Astrocyte (in vitro differentiated cells and primary cell): ENCODE data around the gene C11orf87. TPM values are rescaled to one million over a fixed set of nuclear protein-coding genes. Genes with fewer than 3 reads are reported as not detected.

Source experiments
- DNase-seq: peaks from one replicate; pipeline ENCODE4 v3.0.0-alpha.2; 2010; ENCODE audit warnings: low read depth
- FAIRE-seq: peaks from 2 replicates; lab custom pipeline; 2011; peaks lifted over from hg19 to GRCh38; lab: Jason Lieb, UNC
- H2AFZ ChIP-seq: 2 replicates; pipeline ENCODE4 v1.6.0; 2012; ENCODE audit warnings: low read depth, low read length, inconsistent platforms
- H3K27ac ChIP-seq: 2 replicates; pipeline ENCODE4 v1.5.1; 2011; ENCODE audit warnings: low read depth, low read length, inconsistent platforms
- H3K27me3 ChIP-seq: 2 replicates; pipeline ENCODE4 v1.6.0; 2011; ENCODE audit warnings: low read length, inconsistent platforms; ENCODE audit not compliant: insufficient read depth
- H3K36me3 ChIP-seq: 2 replicates; pipeline ENCODE4 v1.5.1; 2011; ENCODE audit warnings: low read length, inconsistent platforms; ENCODE audit not compliant: insufficient read depth
- H3K4me1 ChIP-seq: 2 replicates; pipeline ENCODE4 v1.5.1; 2011; ENCODE audit warnings: low read length, inconsistent platforms; ENCODE audit not compliant: insufficient read depth
- H3K4me2 ChIP-seq: 2 replicates; pipeline ENCODE4 v1.6.0; 2012; ENCODE audit warnings: low read length, inconsistent platforms
- H3K4me3 ChIP-seq: 2 replicates; pipeline ENCODE4 v1.5.1; 2011; ENCODE audit warnings: low read depth, mild to moderate bottlenecking, low read length, inconsistent platforms; ENCODE audit not compliant: insufficient read depth
- H3K79me2 ChIP-seq: 2 replicates; pipeline ENCODE4 v1.6.0; 2012; ENCODE audit warnings: mild to moderate bottlenecking, low read length, inconsistent platforms; ENCODE audit not compliant: insufficient read depth
- H3K9ac ChIP-seq: 2 replicates; pipeline ENCODE4 v1.6.0; 2012; ENCODE audit warnings: mild to moderate bottlenecking, low read length, inconsistent platforms
- H3K9me3 ChIP-seq: 2 replicates; pipeline ENCODE4 v1.5.1; 2012; ENCODE audit warnings: low read depth, mild to moderate bottlenecking, low read length, inconsistent platforms; ENCODE audit not compliant: insufficient read depth
- H4K20me1 ChIP-seq: 2 replicates; pipeline ENCODE4 v1.6.0; 2012; ENCODE audit warnings: low read length, inconsistent platforms; ENCODE audit not compliant: insufficient read depth
- H3K27ac Mint-ChIP-seq: one replicate; pipeline ENCODE4 v1.8.0; 2021; ENCODE audit warnings: mild to moderate bottlenecking, mixed read lengths; ENCODE audit not compliant: unreplicated experiment
- H3K27me3 Mint-ChIP-seq: one replicate; pipeline ENCODE4 v1.8.0; 2021; ENCODE audit warnings: low read depth, mixed read lengths; ENCODE audit not compliant: unreplicated experiment
- H3K36me3 Mint-ChIP-seq: one replicate; pipeline ENCODE4 v1.8.0; 2021; ENCODE audit warnings: low read depth, mixed read lengths; ENCODE audit not compliant: unreplicated experiment
- H3K4me1 Mint-ChIP-seq: one replicate; pipeline ENCODE4 v1.8.0; 2021; ENCODE audit warnings: low read depth, mixed read lengths; ENCODE audit not compliant: unreplicated experiment
- H3K4me3 Mint-ChIP-seq: one replicate; pipeline ENCODE4 v1.8.0; 2021; ENCODE audit warnings: mild to moderate bottlenecking, moderate library complexity, mixed read lengths; ENCODE audit not compliant: unreplicated experiment
- H3K9me3 Mint-ChIP-seq: one replicate; pipeline ENCODE4 v1.8.0; 2021; ENCODE audit warnings: mild to moderate bottlenecking, mixed read lengths; ENCODE audit not compliant: unreplicated experiment
- CTCF ChIP-seq: IDR thresholded peaks from 2 replicates; pipeline ENCODE4 v1.5.1; 2011; ENCODE audit warnings: low read depth, mild to moderate bottlenecking, inconsistent platforms, low read length, moderate library complexity; ENCODE audit not compliant: insufficient read depth
- EZH2 ChIP-seq: IDR thresholded peaks from 2 replicates; pipeline ENCODE4 v1.6.1; 2012; ENCODE audit warnings: mild to moderate bottlenecking, low read length, inconsistent platforms; ENCODE audit not compliant: insufficient read depth
- total RNA-seq: library from RNA; stranded (reverse); gene quantifications from 2 replicates; pipeline ENCODE4 v1.2.1, GENCODE V29; 2021

C11orf87 gene
- total RNA-seq, 1 donor from 2014 or later: 0.07 TPM

GRCh38 chr11:109383306-109383705 lies 38.7 kb upstream of the C11orf87 start:
- no peak overlapping the region for H3K27ac Mint-ChIP-seq
- DNase-seq: no peak

GRCh38 chr11:109384873-109385272 lies 37.1 kb upstream of the C11orf87 start:
- Histone ChIP-seq H3K9ac (no peak overlapping the region), H2AFZ (no peak overlapping the region), H3K27me3 (no peaks in the 10 kb centered on the region), H3K4me1 (no peaks in the 10 kb centered on the region), H3K4me3 (no peak overlapping the region), H3K79me2 (no peaks in the 10 kb centered on the region), H4K20me1 (no peaks in the 10 kb centered on the region), H3K27ac (no peak overlapping the region), H3K4me2 (no peak overlapping the region), H3K9me3 (no peaks in the 10 kb centered on the region), H3K36me3 (no peaks in the 10 kb centered on the region)
- DNase-seq: no peak
- Mint-ChIP-seq H3K27me3 (peaks cover 3% of the 10 kb centered on the region), H3K9me3 (no peaks in the 10 kb centered on the region), H3K36me3 (no peaks in the 10 kb centered on the region), H3K4me3 (no peak overlapping the region), H3K4me1 (no peaks in the 10 kb centered on the region), H3K27ac (no peak overlapping the region)
- no peak for TF ChIP-seq EZH2
- TF ChIP-seq CTCF: no peak
- FAIRE-seq: no peak

More at GRCh38 chr11:109383306-109383705, 38.7 kb upstream of the C11orf87 start:
- H3K9me3 Mint-ChIP-seq: no peaks in the 10 kb centered on the region
- H3K4me1 ChIP-seq: no peaks in the 10 kb centered on the region
- H3K27me3 ChIP-seq: no peaks in the 10 kb centered on the region
- H3K4me3 Mint-ChIP-seq: no peak overlapping the region
- no peak overlapping the region for H3K4me3 ChIP-seq
- no peaks in the 10 kb centered on the region for H4K20me1 ChIP-seq
- H3K4me2 ChIP-seq: no peak overlapping the region
- H3K27me3 Mint-ChIP-seq: no peaks in the 10 kb centered on the region
- H3K4me1 Mint-ChIP-seq: no peaks in the 10 kb centered on the region
- H3K9me3 ChIP-seq: no peaks in the 10 kb centered on the region
- no peaks in the 10 kb centered on the region for H3K36me3 ChIP-seq
- no peak overlapping the region for H3K27ac ChIP-seq
- no peaks in the 10 kb centered on the region for H3K36me3 Mint-ChIP-seq
- no peak for FAIRE-seq
- H3K9ac ChIP-seq: no peak overlapping the region
- H3K79me2 ChIP-seq: no peaks in the 10 kb centered on the region
- H2AFZ ChIP-seq: no peak overlapping the region
- TF ChIP-seq CTCF (no peak), EZH2 (no peak)

GRCh38 chr11:109388982-109389381 lies 33.0 kb upstream of the C11orf87 start:
- Histone ChIP-seq H3K79me2 (no peaks in the 10 kb centered on the region), H3K27me3 (no peaks in the 10 kb centered on the region), H3K4me1 (no peaks in the 10 kb centered on the region), H3K4me3 (no peak overlapping the region), H3K36me3 (no peaks in the 10 kb centered on the region), H4K20me1 (no peaks in the 10 kb centered on the region), H3K27ac (no peak overlapping the region), H3K4me2 (no peak overlapping the region), H2AFZ (no peak overlapping the region), H3K9ac (no peak overlapping the region), H3K9me3 (no peaks in the 10 kb centered on the region)
- no peak for FAIRE-seq
- no peaks in the 10 kb centered on the region for H3K4me1 Mint-ChIP-seq
- peaks cover 3% of the 10 kb centered on the region for H3K27me3 Mint-ChIP-seq
- no peak for TF ChIP-seq EZH2
- TF ChIP-seq CTCF: no peak
- peaks cover 2% of the 10 kb centered on the region for H3K9me3 Mint-ChIP-seq
- H3K27ac Mint-ChIP-seq: no peak overlapping the region
- DNase-seq: no peak
- no peaks in the 10 kb centered on the region for H3K36me3 Mint-ChIP-seq
- no peak overlapping the region for H3K4me3 Mint-ChIP-seq
